HG03432 (cell line): ENCODE measurements around the gene C6orf62.
"Not testable (repeated sequence)": the region's sequence is repeated elsewhere in the genome, so short reads cannot be mapped to it uniquely, and the experiment has no call there.

Experiments used
- ATAC-seq: cut with Tn5 transposase; IDR thresholded peaks from one replicate; pipeline ENCODE4 v1.9.1; 2021; ENCODE audit warnings: mild to moderate bottlenecking, moderate library complexity; ENCODE audit not compliant: unreplicated experiment

C6orf62 gene

DNA sequence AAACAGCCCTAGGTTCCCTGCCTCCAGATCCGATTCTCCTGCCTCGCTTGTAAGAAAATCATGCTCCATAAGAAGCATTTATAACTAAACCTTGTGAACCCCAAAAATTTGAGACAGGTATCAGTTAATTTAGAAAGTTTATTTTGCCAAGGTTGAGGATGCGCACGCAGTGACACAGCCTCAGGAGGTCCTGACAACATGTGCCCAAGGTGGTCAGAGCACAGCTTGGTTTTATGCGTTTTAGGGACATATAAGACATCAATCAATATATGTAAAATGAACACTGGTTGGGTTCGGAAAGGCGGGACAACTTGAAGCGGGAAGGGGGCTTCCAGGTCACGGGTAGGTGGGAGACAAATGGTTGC lies 50.0 kb downstream of the C6orf62 start:
- no peak for ATAC-seq

DNA sequence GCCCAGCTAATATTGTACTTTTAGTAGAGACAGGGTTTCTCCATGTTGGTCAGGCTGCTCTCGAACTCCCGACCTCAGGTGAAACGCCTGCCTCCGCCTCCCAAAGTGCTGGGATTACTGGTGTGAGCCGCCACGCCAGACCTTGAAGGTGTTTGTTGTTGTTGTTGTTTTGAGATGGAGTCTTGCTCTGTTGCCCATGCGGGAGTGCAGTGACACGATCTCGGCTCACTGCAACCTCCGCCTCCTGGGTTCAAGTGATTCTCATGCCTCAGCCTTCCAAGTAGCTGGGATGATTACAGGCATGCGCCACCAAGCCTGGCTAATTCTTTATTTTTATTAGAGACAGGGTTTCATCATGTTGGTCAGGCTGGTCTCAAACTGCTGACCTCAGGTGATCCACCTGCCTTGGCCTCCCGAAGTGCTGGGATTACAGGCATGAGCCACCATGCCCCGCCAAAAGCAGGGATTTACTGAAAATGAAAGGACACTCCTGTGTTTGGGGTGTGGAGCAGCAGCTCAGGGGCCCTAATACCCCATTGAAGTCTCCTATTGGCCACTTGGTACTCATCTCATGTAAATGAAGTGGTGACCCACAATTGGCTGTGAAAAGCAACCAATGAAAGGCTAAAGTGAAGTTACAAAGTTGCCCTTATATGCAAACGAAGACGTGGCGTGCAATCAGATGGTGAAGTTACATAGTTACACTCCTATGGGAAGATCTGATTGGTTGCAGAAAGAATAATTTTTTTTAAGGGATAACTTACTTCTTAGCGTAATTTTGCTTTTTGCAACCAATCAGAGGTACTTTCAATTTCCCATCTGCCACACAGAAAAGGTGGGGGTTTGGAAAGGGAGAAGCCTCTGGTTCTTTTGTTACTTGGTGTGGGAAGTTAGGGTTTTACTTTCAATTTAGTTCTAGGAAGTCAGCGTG lies 50.6 kb downstream of the C6orf62 start:
- ATAC-seq = not testable (repeated sequence)

- no peak for ATAC-seq
These were observed 51.6 kb downstream of the C6orf62 start for GRCh38 chr6:24667378-24667803.

GRCh38 chr6:24666641-24667377 lies 52.1 kb downstream of the C6orf62 start, which contains the start of the genes ACOT13 and TDP2:
ACOT13 (plus strand) TSS chr6:24667077; CDS start chr6:24667264, 187 bp downstream.
TDP2 (minus strand) TSS chr6:24666899; CDS start chr6:24666862, 37 bp downstream.
- peak; percentile 98 for ATAC-seq

GRCh38 chr6:24666097-24666640 lies 52.8 kb downstream of the C6orf62 start:
- peak; percentile 35 for ATAC-seq

DNA sequence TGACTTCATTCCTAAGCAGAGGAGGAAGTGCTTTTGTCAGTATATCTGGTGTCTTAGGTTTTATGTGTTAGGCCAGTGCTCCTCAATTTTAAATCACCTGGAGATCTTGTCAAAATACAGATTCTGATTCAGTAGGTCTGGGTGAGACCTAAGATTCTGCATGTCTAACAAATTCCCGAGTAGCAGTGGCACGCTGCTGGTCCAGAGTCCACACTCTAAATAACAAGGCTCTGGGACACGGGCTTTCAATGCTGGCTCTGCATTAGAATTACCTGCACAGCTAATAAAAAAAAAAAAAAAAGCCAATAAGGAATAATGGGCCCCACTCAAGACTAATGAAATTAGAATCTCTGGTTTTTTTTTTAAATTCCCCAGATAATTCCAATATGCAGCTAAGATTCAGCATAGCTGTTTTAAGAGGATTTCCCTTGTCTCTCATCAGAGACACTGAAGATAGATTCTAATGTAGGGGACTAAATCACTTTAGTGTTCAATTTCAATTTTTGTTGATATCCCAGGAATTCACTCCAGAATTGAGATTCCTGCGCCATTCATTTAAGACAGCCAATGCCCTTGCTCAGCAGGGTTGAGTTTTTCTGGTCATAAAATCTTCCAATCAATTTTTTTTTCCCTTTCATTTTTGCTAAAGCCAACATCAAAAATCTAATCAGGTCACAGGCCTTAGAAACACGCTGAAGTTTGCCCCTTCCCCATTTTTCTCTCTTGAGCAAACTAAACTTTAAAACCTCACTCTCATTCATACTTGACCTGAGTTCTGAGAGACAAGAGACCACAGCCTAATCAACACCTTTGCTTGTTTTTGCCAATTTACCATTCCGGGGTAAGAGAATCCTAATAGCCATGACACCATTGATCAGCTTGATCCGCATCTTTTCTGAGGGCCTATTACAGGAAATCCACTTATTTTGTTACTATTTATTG lies 54.6 kb downstream of the C6orf62 start:
- ATAC-seq = no peak

DNA sequence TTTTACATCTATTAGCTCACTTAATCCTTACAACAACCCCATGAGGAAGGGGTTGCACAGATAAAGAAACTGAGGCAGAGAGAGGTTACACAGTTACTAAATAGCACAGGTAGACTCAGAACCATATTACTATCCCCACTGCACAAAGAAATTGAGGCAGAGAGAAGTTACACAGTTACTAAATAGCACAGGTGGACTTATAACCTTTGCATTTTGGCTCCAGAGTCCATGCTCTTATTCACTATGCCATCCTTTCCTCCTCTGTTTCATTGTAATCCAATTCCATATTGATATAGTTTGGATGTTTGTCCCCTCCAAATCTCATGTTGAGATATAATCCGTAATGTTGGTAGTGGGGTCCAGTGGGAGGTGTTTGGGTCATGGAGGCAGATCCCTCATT lies 55.8 kb downstream of the C6orf62 start:
- ATAC-seq = no peak

- no peak for ATAC-seq
These were observed 56.7 kb downstream of the C6orf62 start for GRCh38 chr6:24662236-24662635.

DNA sequence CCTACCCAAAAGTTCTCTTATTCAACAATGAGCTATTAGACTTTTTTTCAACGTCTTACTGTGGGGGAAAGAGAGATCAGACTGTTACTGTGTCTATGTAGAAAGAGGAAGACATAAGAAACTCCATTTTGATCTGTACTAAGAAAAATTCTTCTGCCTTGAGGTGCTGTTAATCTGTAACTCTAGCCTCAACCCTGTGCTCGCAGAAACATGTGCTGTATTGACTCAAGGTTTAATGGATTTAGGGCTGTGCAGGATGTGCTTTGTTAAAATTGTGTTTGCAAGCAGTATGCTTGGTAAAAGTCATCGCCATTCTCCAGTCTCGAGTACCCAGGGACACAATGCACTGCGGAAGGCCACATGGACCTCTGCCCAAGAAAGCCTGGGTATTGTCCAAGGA lies 57.2 kb downstream of the C6orf62 start:
- not testable (repeated sequence) for ATAC-seq

DNA sequence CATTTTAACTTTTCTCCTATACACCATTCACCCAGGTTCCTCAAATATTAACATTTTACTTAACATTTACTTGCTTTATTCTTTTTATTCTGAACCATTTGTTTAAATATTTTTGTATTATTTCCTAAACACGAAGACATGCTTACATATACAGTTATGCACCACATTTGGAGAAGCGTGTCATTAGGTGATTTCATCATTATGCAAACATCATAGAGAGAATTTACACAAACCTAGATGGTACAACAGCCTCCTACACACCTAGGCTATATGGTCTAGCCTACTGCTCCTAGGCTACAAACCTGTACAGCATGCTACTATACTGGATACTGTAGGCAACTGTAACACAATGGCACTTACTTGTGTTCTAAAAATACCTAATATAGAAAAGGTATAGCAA lies 58.8 kb downstream of the C6orf62 start:
- ATAC-seq = no peak

GRCh38 chr6:24659561-24659960 lies 59.4 kb downstream of the C6orf62 start:
- no peak for ATAC-seq

GRCh38 chr6:24658573-24659560 lies 60.1 kb downstream of the C6orf62 start:
- no peak for ATAC-seq

- ATAC-seq = no peak
These were observed 63.7 kb downstream of the C6orf62 start for GRCh38 chr6:24655215-24655614.
